Gastrocnemius medialis (tissue), 4 donors: Measurements from ENCODE around the gene BAHCC1. TPM values are rescaled to one million over a fixed set of nuclear protein-coding genes. Genes with fewer than 3 reads are reported as not detected.
A peak's percentile ranks its signal among the peaks of the same experiment; 100 is the strongest.
"Not testable (repeated sequence)": the region's sequence is repeated elsewhere in the genome, so short reads cannot be mapped to it uniquely, and the experiment has no call there.

ENCODE experiments used
- ATAC-seq, 2 donors: fragments of 150-250 bp; one replicate each; pipeline ENCODE4 v1.9.1; 2016
- DNase-seq, 2 donors: peaks; one replicate each; pipeline ENCODE4 v3.0.0-alpha.2; 2019
- H3K27ac ChIP-seq, 4 donors: fragments of 200-600 bp; sonication (generic); 1 replicate in 1 of 4; 2 replicates in 3 of 4; pipeline ENCODE4 v1.5.1; 2016 to 2018; ENCODE audit warnings: mild to moderate bottlenecking in 2 of 4, moderate library complexity in 1 of 4
- H3K27me3 ChIP-seq, 3 donors: fragments of 200-600 bp; sonication (generic) in 2 of 3; 1 replicate in 1 of 3; 2 replicates in 2 of 3; pipeline versions ENCODE4 v1.5.1 to v1.6.0; 2016 to 2019; ENCODE audit warnings: mild to moderate bottlenecking in 1 of 3, moderate library complexity in 1 of 3
- H3K36me3 ChIP-seq, 2 donors: fragments of 200-600 bp; sonication (generic) in 1 of 2; one replicate each; pipeline ENCODE4 v1.5.1; 2017 to 2018
- H3K4me1 ChIP-seq, 2 donors: fragments of 200-600 bp; sonication (generic) in 1 of 2; one replicate each; pipeline ENCODE4 v1.5.1; 2016 to 2017; ENCODE audit warnings: mild to moderate bottlenecking in 2 of 2
- H3K4me3 ChIP-seq, 4 donors: fragments of 200-600 bp; sonication (generic) in 3 of 4; 1 replicate in 1 of 4; 2 replicates in 3 of 4; pipeline ENCODE4 v1.5.1; 2016 to 2019; ENCODE audit warnings: mild to moderate bottlenecking in 2 of 4
- H3K9me3 ChIP-seq, 3 donors: fragments of 200-600 bp; sonication (generic) in 2 of 3; 1 replicate in 1 of 3; 2 replicates in 2 of 3; pipeline ENCODE4 v1.5.1; 2016 to 2019
- POLR2A ChIP-seq, 2 donors: fragments of 450-650 bp; IDR thresholded peaks; one replicate each; pipeline ENCODE4 v1.6.1; 2017; ENCODE audit warnings: antibody characterized with exemption in 2 of 2, mild to moderate bottlenecking in 2 of 2, moderate library complexity in 2 of 2
- in situ Hi-C, 4 donors: fragments of 200-750 bp; cut with MboI; loops; one replicate each; pipeline versions ENCODE4 v1.15.0 to v1.8.0; 2017; ENCODE audit warnings: low sequenced_read_pairs in 4 of 4
- intact Hi-C: fragments of 100-400 bp; cut with DNase I; formaldehyde crosslinking; loops from one replicate; pipeline ENCODE4 v1.15.1; 2023; ENCODE audit warnings: low total_unique reads
- total RNA-seq, 4 donors: library from RNA; depleted of rRNA; stranded (reverse); fragments of >200 nt; gene quantifications; one replicate each; pipeline versions ENCODE4 v1.1.0 to v1.2.3, GENCODE V29; 2016
- TF ChIP-seq, protein P1 (sequence below), 5 experiments: fragments of 450-650 bp in 3 of 5; fragments of 200-600 bp in 2 of 5; sonication (generic) in 2 of 5; IDR thresholded peaks in 4 of 5; conservative IDR thresholded peaks in 1 of 5; 1 replicate in 4 of 5; 2 replicates in 1 of 5; pipeline ENCODE4 v1.5.1; 2016 to 2019; ENCODE audit warnings: antibody characterized with exemption in 5 of 5, mild to moderate bottlenecking in 3 of 5, moderate library complexity in 3 of 5

Gene BAHCC1
- total RNA-seq, 4 donors from 2014 or later, result 2.5 to 8.4 (median 5.8) TPM

DNA sequence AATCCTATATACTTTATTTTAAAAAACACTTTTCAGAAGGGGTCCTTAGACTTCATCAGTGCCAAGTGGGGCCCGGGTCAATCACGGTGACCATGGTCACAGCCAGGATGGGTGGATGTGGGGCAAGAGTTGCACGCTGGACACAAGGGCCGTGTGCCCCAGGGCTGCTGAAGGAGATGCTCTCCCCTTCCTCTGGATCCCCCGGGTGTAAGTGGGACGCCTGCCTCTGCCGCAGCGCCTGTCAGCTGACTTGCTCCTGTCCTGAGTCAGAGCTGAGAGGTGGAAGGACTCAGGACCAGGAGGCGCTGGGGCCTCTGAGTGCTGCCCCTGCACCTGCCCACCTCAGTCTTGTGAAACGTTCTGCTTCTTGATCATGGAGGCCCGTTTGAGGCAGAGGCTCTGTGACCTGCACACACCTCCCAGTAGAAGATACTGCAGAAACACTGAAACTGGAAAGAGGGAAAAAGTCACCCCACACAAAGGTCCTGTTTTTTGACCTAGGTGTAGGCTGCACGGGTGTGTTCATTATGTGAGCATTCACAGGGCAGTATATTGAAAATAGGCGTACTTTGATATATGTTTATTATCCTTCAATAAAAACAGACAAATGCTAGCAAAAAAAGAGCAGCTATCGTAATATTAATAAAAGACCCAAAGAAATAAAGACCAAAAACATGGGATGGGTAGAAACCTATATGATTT is 40.9 kb upstream of the BAHCC1 start:
- in situ Hi-C loops (no loop called here), intact Hi-C loops (no loop called here)
- Histone ChIP-seq H3K4me3 (no peak overlapping the region), H3K27me3 (no peaks in the 10 kb centered on the region), H3K9me3 (no peaks in the 10 kb centered on the region), H3K27ac (no peak overlapping the region), H3K36me3 (no peaks in the 10 kb centered on the region), H3K4me1 (no peaks in the 10 kb centered on the region)
- ATAC-seq (no peak), DNase-seq (no peak)
- TF ChIP-seq, protein P1, sequence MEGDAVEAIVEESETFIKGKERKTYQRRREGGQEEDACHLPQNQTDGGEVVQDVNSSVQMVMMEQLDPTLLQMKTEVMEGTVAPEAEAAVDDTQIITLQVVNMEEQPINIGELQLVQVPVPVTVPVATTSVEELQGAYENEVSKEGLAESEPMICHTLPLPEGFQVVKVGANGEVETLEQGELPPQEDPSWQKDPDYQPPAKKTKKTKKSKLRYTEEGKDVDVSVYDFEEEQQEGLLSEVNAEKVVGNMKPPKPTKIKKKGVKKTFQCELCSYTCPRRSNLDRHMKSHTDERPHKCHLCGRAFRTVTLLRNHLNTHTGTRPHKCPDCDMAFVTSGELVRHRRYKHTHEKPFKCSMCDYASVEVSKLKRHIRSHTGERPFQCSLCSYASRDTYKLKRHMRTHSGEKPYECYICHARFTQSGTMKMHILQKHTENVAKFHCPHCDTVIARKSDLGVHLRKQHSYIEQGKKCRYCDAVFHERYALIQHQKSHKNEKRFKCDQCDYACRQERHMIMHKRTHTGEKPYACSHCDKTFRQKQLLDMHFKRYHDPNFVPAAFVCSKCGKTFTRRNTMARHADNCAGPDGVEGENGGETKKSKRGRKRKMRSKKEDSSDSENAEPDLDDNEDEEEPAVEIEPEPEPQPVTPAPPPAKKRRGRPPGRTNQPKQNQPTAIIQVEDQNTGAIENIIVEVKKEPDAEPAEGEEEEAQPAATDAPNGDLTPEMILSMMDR (IDR thresholded peaks at IDR 0.05 in 4 of 5, conservative IDR thresholded peaks at IDR 0.05 in 1 of 5), result no peak
- no peak for TF ChIP-seq POLR2A (IDR thresholded peaks at IDR 0.05)

DNA sequence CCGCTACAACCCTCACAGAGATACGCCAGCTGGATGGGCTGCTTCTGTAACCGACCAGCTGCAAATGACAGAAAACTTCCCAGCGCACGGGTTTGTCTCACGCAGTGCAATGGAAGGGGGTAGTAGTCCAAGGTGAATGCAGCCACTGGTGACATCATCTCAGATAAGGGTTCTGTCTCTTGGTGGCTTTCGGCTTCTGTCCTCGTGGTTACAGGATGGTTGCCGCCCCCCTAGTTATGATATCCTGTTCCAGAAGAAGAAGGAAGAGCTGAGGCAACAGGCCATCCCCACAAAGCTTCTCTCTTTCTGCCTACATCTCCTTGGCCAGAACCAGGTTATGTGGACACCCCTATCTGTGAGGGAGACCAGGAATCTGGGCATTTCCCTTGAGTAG is 40.3 kb upstream of the BAHCC1 start:
- Histone ChIP-seq H3K9me3 (no peaks in the 10 kb centered on the region), H3K4me3 (no peak overlapping the region), H3K27ac (no peak overlapping the region), H3K27me3 (no peaks in the 10 kb centered on the region), H3K4me1 (no peaks in the 10 kb centered on the region), H3K36me3 (no peaks in the 10 kb centered on the region)
- ATAC-seq, result no peak
- no peak for DNase-seq
- intact Hi-C loops, result no loop called here
- TF ChIP-seq, protein P1 (IDR thresholded peaks at IDR 0.05 in 4 of 5, conservative IDR thresholded peaks at IDR 0.05 in 1 of 5), result no peak
- TF ChIP-seq POLR2A (IDR thresholded peaks at IDR 0.05), result no peak
- in situ Hi-C loops, result no loop called here

DNA sequence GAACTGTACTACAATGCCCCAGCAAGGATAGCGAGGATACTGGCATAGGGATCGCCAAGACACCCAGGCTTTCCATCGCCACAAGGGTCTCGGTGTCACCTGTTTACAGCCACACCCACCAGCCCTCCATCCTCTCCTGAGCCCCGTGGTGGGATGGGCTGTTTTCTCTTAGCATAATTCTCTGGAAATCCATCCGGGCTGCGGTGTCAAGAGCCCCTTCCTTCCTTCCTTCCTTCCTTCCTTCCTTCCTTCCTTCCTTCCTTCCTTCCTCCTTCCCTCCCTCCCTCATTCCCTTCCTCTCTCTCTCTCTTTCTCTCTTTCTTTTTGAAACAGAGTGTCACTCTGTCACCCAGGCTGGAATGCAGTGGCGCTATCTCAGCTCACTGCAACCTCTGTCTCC is 36.0 kb upstream of the BAHCC1 start:
- intact Hi-C loops (no loop called here), in situ Hi-C loops (no loop called here)
- Histone ChIP-seq H3K36me3 (no peaks in the 10 kb centered on the region), H3K27ac (no peak overlapping the region), H3K4me1 (no peaks in the 10 kb centered on the region), H3K4me3 (no peak overlapping the region), H3K9me3 (no peaks in the 10 kb centered on the region), H3K27me3 (no peaks in the 10 kb centered on the region)
- TF ChIP-seq, protein P1 (IDR thresholded peaks at IDR 0.05 in 4 of 5, conservative IDR thresholded peaks at IDR 0.05 in 1 of 5), result no peak
- no peak for TF ChIP-seq POLR2A (IDR thresholded peaks at IDR 0.05)
- no peak for ATAC-seq
- no peak for DNase-seq

DNA sequence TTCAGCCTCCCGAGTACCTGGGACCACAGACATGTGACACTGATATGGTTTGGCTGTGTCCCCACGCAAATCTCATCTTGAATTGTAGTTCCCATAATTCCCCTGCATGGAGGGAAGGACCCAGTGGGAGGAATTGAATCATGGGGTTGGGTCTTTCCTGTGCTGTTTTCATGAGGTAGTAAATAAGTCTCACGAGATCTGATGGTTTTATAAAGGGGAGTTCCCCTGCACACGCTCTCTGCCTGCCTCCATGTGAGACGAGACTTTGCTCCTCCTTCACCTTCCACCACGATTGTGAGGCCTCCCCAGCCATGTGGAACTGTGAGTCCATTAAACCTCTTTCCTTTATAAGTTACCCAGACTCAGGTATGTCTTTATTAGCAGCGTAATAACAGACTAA is 33.3 kb upstream of the BAHCC1 start:
- intact Hi-C loops, in situ Hi-C loops, ATAC-seq, H3K4me3 ChIP-seq, H3K9me3 ChIP-seq, H3K27ac ChIP-seq, DNase-seq, H3K27me3 ChIP-seq, H3K36me3 ChIP-seq: not testable (repeated sequence)
- peaks cover 0 to 12% of the 10 kb centered on the region in 2 donors for H3K4me1 ChIP-seq

DNA sequence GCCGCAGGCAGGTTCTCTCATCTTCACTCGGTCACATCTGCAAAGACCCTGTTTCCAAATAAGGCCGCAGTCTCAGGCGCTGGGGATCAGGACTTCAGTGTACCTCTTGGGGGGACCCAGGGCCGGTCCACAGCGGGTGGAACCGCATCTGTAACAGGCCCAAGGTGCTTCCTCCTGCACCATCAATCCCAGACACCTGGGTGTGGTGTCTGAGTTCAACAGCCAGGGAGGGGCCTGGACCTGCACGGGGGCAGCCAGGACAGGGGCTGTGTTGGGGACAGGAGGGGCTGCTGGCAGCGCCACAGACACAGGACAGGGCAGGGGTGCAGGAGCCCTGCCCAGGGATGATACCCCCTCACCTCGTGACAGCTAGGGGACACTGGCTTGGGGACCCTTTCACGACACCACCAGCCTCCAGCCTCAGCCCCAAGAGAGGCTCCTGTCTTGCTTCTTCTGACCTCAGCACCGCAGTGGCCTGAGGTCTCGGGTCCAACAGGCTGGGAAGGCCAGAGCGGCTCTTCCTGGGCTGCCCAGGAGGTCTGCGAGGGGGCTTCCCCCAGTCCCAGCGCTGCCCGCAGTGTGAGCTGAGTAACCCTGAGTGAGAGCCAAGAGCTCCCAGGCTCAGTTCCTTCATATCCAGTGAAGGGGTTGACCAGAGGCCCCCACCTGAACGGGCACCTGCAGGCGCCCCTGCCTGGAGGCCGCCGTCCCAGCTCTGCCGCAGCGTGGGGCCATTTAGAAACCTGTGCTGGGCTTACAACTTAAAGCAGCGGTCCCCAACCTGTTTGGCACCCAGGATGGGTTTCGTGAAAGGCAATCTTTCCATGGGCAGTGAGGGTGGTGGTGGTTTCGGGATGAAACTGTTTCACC is 30.7 kb upstream of the BAHCC1 start:
- no peak for TF ChIP-seq POLR2A (IDR thresholded peaks at IDR 0.05)
- TF ChIP-seq, protein P1 (IDR thresholded peaks at IDR 0.05 in 4 of 5, conservative IDR thresholded peaks at IDR 0.05 in 1 of 5), result no peak
- peak; percentile 6 to 8 for ATAC-seq
- H3K27ac ChIP-seq, result peak overlapping the region in 1 of 4 donors; percentile 20
- peaks cover 0 to 12% of the 10 kb centered on the region in 2 donors for H3K4me1 ChIP-seq
- peak overlapping the region; percentile 24 to 48 (median 31) for H3K4me3 ChIP-seq
- intact Hi-C loops, result no loop called here
- no peaks in the 10 kb centered on the region for H3K9me3 ChIP-seq
- H3K27me3 ChIP-seq, result no peaks in the 10 kb centered on the region
- H3K36me3 ChIP-seq, result no peaks in the 10 kb centered on the region
- no peak for DNase-seq
- in situ Hi-C loops, result no loop called here
